ENCODE results near the gene APOBEC3C.

Gene APOBEC3C

GRCh38 chr22:39021552-39022250 lies 7.6 kb downstream of the APOBEC3C start:
- TF ChIP-seq EZH2phosphoT487 (conservative IDR thresholded peaks at IDR 0.05; ENCODE audit: low read length) (no peak), CTCF (IDR thresholded peaks at IDR 0.05; ENCODE audit: insufficient read depth, low read length, poor library complexity, severe bottlenecking) (no peak)
- Histone ChIP-seq H3K79me2 (ENCODE audit: insufficient read depth, low read length) (peaks cover 8% of the 10 kb centered on the region), H3K4me3 (ENCODE audit: insufficient read depth, low read length, poor library complexity, severe bottlenecking) (peak overlapping the region; percentile 73), H3K4me2 (ENCODE audit: low read depth, low read length, poor library complexity, severe bottlenecking) (peak overlapping the region; percentile 89), H2AFZ (ENCODE audit: low read depth, low read length, severe bottlenecking) (no peak overlapping the region), H3K27me3 (ENCODE audit: low read length) (no peaks in the 10 kb centered on the region), H3K9me3 (ENCODE audit: insufficient read depth, low read length) (no peaks in the 10 kb centered on the region), H3K36me3 (ENCODE audit: low read length) (no peaks in the 10 kb centered on the region), H3K9ac (ENCODE audit: low read length) (peak overlapping the region; percentile 82), H3F3A (ENCODE audit: insufficient read depth) (peaks cover 20% of the 10 kb centered on the region), H3K9me2 (replicated peaks; ENCODE audit: insufficient read depth, low read length) (no peaks in the 10 kb centered on the region), H4K20me1 (ENCODE audit: low read depth, low read length) (no peaks in the 10 kb centered on the region), H3K27ac (ENCODE audit: low read depth, low read length) (peak overlapping the region; percentile 81)

DNA sequence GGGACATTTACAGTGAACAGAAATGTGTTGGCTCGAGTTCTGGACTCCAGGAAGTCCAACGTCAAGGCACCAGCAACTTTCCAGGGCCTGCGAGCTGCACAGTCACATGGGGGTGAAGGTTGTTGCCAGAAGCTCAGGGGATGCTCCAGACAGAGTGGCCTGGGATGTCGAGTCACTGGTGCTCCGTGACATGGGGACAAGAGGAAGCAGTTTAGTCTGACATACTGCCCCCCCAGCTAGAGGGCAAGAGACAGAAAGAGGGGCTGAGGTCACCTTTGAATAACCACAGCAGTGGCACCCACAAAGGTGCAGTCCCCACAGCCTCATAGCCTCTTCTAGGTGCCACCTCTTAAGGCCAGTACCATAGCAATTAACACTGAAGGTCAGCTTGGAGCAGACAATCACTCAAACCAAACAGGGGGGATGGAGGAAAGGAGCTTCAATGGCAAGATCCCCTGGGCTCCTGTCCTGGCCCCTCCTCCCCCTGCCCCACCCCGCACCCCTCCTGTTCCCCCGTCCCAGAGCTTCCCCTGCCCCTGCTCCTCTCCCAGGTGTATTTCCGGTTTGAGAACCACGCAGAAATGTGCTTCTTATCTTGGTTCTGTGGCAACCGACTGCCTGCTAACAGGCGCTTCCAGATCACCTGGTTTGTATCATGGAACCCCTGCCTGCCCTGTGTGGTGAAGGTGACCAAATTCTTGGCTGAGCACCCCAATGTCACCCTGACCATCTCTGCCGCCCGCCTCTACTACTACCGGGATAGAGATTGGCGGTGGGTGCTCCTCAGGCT lies 10.7 kb downstream of the APOBEC3C start:
- H3K27ac ChIP-seq (ENCODE audit: low read depth, low read length), result no peak overlapping the region
- TF ChIP-seq EZH2phosphoT487 (conservative IDR thresholded peaks at IDR 0.05; ENCODE audit: low read length) (no peak), CTCF (IDR thresholded peaks at IDR 0.05; ENCODE audit: insufficient read depth, low read length, poor library complexity, severe bottlenecking) (no peak)
- H3K4me3 ChIP-seq (ENCODE audit: insufficient read depth, low read length, poor library complexity, severe bottlenecking), result no peak overlapping the region

DNA sequence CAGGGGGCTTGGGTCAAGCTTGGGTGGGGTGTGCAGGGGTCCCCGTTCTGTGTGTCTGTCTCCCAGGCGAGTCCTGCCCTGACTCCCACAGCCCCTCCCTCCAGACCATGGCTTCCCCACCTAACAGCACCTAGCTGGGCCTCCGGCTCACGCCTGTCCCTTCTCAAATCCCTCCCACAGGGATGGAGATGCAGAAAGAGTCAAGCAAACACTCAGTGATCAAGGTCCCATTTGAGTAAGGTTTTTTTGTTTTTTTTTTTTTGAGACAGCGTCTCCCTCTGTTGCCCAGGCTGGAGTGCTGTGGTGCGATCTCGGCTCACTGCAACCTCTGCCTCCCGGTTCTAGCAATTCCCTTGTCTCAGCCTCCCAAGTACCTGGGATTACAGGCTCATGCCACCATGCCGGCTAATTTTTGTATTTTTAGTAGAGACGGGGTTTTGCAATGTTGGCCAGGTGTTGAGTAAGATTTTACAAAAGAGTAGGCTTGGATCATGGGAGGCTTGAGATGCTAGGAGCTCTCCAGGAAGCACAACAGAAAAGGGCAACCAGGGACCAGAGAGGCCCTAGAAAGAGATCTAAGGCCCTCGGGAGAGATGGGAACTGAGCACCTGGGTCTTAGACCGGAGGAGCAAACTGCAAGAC lies 12.6 kb downstream of the APOBEC3C start:
- Histone ChIP-seq H3K79me2 (ENCODE audit: insufficient read depth, low read length) (peaks cover 3% of the 10 kb centered on the region), H3K9me3 (ENCODE audit: insufficient read depth, low read length) (no peaks in the 10 kb centered on the region), H4K20me1 (ENCODE audit: low read depth, low read length) (no peaks in the 10 kb centered on the region), H3K4me2 (ENCODE audit: low read depth, low read length, poor library complexity, severe bottlenecking) (no peak overlapping the region), H3K9ac (ENCODE audit: low read length) (no peak overlapping the region), H3K27ac (ENCODE audit: low read depth, low read length) (no peak overlapping the region), H3F3A (ENCODE audit: insufficient read depth) (peaks cover 3% of the 10 kb centered on the region; the same call in 1 of the 2 replicates), H3K27me3 (ENCODE audit: low read length) (no peaks in the 10 kb centered on the region), H3K4me3 (ENCODE audit: insufficient read depth, low read length, poor library complexity, severe bottlenecking) (no peak overlapping the region), H3K9me2 (replicated peaks; ENCODE audit: insufficient read depth, low read length) (no peaks in the 10 kb centered on the region), H2AFZ (ENCODE audit: low read depth, low read length, severe bottlenecking) (no peak overlapping the region), H3K36me3 (ENCODE audit: low read length) (no peaks in the 10 kb centered on the region)
- TF ChIP-seq CTCF (IDR thresholded peaks at IDR 0.05; ENCODE audit: insufficient read depth, low read length, poor library complexity, severe bottlenecking) (no peak), EZH2phosphoT487 (conservative IDR thresholded peaks at IDR 0.05; ENCODE audit: low read length) (no peak)

More for the DNA sequence above, 10.7 kb downstream of the APOBEC3C start:
- no peaks in the 10 kb centered on the region for H3K36me3 ChIP-seq (ENCODE audit: low read length)
- peaks cover 10% of the 10 kb centered on the region for H3F3A ChIP-seq (ENCODE audit: insufficient read depth)
- no peaks in the 10 kb centered on the region for H3K27me3 ChIP-seq (ENCODE audit: low read length)
- H2AFZ ChIP-seq (ENCODE audit: low read depth, low read length, severe bottlenecking), result no peak overlapping the region
- no peaks in the 10 kb centered on the region for H4K20me1 ChIP-seq (ENCODE audit: low read depth, low read length)
- no peaks in the 10 kb centered on the region for H3K9me2 ChIP-seq (replicated peaks; ENCODE audit: insufficient read depth, low read length)
- peaks cover 8% of the 10 kb centered on the region for H3K79me2 ChIP-seq (ENCODE audit: insufficient read depth, low read length)
- H3K4me2 ChIP-seq (ENCODE audit: low read depth, low read length, poor library complexity, severe bottlenecking), result no peak overlapping the region
- no peaks in the 10 kb centered on the region for H3K9me3 ChIP-seq (ENCODE audit: insufficient read depth, low read length)
- H3K9ac ChIP-seq (ENCODE audit: low read length), result no peak overlapping the region
